HG03103 (cell line): Measurements from ENCODE around the gene SLC4A8.
A peak's percentile ranks its signal among the peaks of the same experiment; 100 is the strongest.

Experiments used
- ATAC-seq: cut with Tn5 transposase; IDR thresholded peaks from one replicate; pipeline ENCODE4 v1.9.1; 2021; ENCODE audit warnings: low read depth; ENCODE audit not compliant: unreplicated experiment

Gene SLC4A8

DNA sequence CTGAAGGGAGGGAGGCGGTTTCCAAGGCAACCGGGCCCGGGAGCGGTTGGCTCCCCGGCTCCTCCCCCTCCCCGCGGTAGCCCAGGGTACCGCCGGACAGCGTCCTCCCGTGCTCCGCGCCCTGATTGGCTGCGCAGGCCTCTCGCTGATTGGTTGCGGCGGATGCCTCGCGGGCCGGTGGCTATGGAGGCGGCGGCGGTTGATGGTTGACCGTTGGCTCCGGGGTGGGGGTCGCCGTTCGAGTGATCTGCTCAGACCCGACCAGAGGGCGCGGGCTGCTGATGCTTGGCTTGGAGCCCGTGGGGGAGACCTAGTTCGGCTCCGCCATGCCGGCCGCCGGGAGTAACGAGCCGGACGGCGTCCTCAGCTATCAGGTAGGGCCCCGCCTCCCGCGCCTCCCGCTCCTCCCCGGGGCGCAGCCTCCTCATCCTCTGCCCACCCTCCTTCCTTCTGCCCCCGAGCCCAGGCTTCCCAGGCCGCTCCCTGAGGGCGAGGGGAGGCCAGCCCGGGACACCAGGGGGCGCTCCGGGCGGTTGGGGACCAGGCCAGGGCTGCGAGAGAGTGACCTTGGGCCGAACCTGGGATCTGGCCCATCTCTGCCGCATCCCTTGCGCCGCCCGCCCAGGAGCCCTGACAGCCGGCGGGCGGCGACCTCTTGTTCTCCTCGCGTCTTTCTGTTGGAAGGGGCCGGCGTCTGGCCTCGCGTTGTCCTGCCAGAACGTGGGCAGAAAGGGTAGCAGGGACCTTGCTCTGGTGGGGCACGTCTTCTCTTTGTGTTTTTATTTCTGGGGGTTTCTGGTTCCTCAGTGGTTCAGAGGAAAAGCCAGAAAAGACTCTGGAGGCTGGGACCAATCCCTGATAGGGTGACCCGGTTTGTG, at the start of gene SLC4A8:
Gene SLC4A8, plus strand, starts transcription at position 170 of the 878 bp plus-strand sequence. Its CDS starts 157 bp downstream, at position 327.
- ATAC-seq, result peak; percentile 79

- ATAC-seq, result no peak
Observed at GRCh38 chr12:51374856-51375255, 49.8 kb upstream of the SLC4A8 start.

DNA sequence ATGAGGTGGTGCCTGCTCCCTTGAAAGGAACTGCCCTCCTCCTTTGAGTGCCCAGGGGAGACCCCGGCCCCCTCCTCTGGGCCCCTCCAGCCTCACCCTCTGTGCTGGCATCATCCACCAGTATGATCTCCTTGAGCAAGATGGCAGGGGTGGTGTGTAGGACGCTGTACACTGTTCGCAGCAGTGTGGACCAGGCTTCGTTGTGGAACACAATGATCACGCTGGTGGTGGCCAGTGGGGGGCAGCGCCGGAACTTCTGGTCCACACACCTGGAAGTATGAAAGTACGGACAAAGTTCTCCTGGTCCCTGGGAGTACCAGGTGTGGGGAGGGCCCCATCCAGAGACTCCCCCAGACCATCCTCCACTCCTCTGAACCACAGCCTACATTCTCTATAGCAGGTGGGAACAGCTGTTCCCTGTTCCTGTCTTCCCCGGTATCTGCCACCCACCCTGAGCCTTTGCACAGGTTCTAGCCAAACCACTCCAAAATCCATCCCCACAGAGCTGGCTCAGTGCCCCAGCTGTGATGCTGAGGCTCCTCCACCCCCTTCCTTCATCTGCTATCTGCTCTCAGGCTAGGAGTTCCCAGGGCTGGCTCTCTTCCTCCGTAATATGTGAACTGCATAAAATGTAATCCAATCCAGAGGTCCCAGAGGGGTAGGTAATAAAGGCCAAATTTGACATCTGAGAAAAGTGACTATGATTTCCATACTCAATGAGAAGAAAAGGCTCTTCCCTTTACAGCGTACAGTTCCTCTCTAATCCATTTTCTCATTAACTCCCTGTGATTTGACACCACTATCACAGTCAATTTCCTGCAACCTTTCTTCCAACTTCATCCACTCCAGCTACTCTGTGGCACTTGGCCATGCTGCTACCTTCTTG, 47.3 kb upstream of the SLC4A8 start:
- ATAC-seq, result no peak

DNA sequence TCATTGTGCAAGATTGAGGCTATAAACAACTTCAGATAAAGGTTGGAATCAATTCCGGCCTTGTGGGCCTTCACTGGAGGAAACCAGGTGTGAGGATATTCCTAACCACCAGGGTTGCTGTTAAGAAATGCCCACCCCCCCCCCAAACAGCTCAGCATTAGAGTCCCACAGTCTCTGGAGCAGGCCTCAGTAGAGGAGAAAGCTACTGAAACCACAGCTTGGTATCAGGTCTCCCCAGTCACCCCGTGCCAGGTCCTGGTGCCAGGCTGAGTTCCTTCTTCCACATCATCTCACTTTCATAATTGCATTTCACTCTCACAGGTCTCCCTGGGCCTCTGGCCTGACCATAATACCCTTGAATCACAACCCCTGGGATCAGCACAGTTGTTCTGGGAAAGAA, 45.9 kb upstream of the SLC4A8 start:
- ATAC-seq, result no peak

- no peak for ATAC-seq
Observed at GRCh38 chr12:51379571-51379970, 45.1 kb upstream of the SLC4A8 start.

GRCh38 chr12:51381226-51382079, 43.2 kb upstream of the SLC4A8 start:
- ATAC-seq, result no peak

DNA sequence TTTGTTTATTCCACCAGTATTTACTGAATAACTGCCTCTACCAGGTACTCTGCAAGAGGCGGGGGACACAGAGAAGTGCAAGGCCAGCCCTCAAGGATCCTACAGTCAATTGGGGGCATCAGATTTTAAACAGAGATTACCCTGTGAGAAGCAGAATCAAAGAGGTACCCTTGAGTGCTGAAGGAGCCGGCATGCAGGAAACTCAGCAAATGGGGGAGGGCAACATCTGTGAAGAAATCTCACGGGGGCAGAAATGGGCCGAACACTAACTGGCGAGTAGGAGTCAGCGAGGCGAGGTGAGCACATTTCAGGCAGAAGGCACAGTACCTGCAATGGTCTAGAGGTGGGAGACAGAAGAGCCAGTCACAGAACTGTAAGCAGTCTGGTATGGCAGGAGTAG, 42.5 kb upstream of the SLC4A8 start:
- no peak for ATAC-seq

- no peak for ATAC-seq
Observed at GRCh38 chr12:51383269-51383905, 41.2 kb upstream of the SLC4A8 start.

- no peak for ATAC-seq
Observed at GRCh38 chr12:51386351-51386750, 38.3 kb upstream of the SLC4A8 start.

DNA sequence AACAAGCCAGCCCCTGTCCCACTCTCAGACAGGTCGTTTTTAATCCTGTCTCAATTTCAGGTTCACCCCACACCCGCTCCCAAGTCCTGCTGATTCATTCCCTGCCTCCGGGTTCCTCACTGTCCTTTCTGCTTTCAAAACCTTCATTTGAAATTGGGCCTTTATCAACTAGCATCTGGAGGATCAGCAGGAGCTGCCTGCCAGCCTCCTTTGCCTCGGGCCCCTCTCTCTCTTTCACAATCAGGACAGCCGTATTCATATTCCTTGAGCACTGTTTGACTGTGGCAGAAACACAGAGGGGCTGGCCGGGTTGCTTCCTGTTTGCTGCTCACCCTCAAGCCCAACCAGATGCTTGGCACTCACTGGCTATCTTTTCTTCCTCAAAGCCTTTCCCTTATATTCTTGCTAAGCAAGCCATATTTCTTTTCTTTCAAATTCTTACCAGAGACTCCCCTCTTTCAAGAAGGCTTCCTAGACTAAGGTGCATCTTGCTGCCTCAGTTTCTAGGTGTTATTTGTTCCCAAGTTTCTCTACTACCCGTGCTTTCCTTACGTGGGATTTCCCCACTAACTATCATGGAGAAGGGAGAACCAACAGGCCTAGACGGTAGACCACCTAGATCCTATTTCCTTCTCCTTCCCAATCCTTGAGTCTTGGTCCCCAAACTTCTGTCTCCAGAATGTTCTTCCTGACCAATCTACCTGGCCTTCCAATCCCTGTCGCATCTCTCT, 36.4 kb upstream of the SLC4A8 start:
- ATAC-seq, result no peak

DNA sequence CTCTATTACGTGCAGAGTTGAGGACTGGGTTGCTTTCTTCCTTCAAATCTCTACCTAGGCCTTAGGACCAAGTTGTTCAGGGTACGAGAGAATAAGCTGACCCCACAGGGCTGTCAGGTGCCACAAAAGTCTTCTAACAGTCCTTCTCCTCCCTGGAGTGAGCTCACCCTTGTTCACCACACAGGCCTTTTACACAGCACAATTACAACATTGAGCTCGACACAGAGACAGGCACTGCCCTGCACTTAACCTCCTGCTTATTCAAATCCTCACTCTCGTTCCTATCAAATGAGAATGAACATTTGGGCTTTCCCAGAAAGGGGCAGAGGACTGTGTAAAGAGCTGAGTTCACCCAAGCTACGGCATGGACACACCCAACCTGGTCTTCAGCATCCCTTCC, 35.8 kb upstream of the SLC4A8 start:
- ATAC-seq, result no peak

DNA sequence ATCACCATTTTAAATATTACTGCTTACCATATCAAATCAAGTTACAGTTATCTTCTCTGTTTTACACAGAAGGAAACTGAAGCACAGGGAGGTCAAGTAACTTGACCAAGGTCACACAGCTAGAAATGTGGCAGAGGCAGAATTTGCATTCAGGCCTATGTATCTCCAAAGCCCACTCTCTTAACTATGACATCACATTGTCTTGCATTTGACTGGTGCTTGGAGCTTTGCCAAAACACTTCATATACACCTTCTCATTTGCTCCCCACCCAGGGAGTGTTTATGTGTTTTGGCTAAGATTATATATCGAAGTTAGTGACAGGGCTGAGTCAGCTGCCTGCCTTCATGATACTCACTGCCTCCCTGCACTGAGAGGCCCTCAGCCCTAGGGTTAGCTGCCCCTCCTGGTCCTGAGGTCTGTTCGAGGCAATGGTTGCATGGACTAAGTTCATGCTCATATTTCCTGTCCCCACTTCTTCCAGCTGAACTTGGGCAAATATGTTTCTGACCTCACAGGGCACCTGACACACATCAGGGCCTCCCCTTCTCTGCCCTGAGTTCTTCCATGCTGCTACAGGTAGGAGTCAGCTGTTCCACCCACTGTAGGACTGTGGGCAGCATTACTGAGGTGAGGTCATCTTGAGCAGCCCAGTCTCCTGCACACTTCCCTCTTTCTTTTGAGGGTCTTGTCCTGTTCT, 35.2 kb upstream of the SLC4A8 start:
- no peak for ATAC-seq

GRCh38 chr12:51390457-51390856, 34.2 kb upstream of the SLC4A8 start:
- ATAC-seq, result no peak

GRCh38 chr12:51390891-51391282, 33.7 kb upstream of the SLC4A8 start:
- no peak for ATAC-seq

GRCh38 chr12:51391283-51392123, 33.1 kb upstream of the SLC4A8 start, which contains the start of gene GALNT6:
TSS of gene GALNT6 (minus strand) at chr12:51391406. CDS start at chr12:51379781, 11,625 bp downstream.
- ATAC-seq, result peak; percentile 35

- ATAC-seq, result no peak
Observed at GRCh38 chr12:51392556-51393237, 31.9 kb upstream of the SLC4A8 start.
